GM20431 (cell line): ENCODE results near the gene KLK1.
"Not testable (repeated sequence)": the region's sequence is repeated elsewhere in the genome, so short reads cannot be mapped to it uniquely, and the experiment has no call there.

Experiments used
- in situ Hi-C: fragments of 300-500 bp; cut with MseI, MboI; formaldehyde crosslinking; loops from one replicate; pipeline ENCODE4 v1.15.0; 2020; ENCODE audit warnings: low sequenced_read_pairs; ENCODE audit not compliant: unreplicated experiment

Gene KLK1

DNA sequence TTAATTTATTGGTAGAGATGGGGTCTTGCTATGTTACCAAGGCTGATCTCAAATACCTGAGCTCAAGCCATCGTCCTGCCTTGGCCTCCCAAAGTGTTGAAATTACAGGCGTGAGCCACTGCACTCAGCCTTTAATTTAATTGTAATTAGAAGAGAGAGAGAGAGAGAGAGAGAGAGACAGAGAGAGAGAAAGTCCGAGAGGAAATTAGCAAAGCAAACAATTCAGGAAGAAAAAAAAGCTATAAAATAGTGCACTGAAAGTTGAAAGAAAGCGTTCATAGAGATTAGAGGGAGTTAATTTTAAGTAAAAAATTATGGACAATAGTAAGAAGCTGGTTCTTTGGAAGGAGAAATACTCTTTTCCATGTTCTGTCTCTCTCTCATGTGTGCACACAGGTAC is 46.3 kb downstream of the KLK1 start:
- in situ Hi-C loops: loop anchor here (25.0 kb wide), 2 partner anchors 240 to 415 kb away; partner anchors contain the start of gene NAPSA

DNA sequence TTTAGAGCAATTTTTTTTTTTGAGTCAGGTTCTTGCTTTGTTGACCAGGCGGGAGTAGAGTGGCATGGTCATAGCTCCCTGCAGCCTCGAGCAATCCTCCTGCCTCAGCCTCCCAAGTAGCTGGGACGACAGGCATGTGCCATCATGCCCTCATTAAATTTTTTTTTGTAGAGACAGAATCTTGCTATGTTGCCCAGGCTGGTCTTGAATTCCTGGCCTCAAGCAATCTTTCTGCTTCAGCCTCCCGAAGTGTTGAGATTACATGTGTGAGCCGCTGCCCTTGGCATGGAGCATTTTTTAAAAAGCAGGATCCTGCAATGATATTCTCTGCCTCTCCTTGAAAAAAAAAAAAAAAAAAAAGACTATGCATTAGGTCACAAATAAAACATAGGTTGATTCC is 47.5 kb downstream of the KLK1 start:
- in situ Hi-C loops: loop anchor here (25.0 kb wide), 2 partner anchors 239 to 414 kb away; partner anchors contain the start of gene NAPSA

DNA sequence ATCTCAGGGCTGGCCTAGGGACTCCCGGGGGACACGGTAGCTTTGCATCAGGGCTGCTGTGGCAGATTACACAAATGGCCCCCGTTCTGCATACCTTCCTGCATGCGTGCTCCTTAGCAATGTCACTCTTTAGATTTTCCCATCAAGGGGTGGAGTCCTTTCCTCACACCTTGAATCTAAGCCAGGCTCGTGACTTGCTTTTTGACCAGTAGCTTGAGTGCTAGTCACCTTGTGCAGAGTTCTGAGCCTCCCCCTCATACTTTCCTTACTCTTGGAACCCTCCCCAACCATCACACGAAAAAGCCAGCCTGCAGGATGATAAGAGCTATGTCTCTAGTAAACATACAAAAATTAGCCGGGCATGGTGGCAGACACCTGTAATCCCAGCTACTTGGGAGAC is 50.1 kb downstream of the KLK1 start:
- in situ Hi-C loops: not testable (repeated sequence)

DNA sequence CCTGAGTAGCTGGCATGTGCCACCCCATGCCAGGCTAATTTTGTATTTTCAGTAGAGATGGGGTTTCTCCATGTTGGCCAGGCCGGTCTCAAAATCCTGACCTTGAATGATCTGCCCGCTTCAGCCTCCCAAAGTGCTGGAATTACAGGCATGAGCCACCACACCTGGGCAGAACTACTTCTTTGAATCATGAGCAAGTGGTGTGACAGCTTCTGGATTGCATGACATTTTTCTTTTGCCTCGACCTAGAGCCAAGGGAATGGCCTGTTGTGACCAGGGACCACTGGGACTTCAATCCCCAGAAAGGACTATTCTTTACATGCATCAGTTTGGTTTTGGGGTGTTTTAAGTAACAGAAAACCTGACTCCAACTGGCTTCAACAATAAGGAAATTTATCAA is 50.7 kb downstream of the KLK1 start:
- in situ Hi-C loops: not testable (repeated sequence)

DNA sequence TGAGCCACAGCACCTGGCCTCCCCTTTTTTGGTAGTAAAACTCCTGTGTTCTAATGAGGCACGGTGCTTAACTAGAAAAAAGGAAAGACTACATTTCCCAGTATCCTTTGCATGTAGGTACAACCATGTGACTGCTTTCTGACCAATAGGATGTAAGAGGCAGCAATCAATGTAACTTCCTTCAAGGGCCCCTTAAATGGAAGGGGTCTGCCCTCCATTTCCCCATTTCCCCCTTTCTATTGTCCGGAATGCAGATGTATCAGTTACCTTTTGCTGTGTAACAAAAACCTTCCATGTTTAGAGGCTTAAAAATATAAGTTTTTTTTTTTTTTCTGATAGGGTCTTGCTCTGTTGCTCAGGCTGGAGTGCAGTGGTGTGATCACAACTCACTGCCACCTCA is 51.1 kb downstream of the KLK1 start:
- in situ Hi-C loops: no loop called here

DNA sequence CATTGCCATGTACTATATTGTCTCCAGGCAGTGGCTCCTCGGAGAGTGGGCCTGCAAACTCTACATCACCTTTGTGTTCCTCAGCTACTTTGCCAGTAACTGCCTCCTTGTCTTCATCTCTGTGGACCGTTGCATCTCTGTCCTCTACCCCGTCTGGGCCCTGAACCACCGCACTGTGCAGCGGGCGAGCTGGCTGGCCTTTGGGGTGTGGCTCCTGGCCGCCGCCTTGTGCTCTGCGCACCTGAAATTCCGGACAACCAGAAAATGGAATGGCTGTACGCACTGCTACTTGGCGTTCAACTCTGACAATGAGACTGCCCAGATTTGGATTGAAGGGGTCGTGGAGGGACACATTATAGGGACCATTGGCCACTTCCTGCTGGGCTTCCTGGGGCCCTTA is 52.7 kb downstream of the KLK1 start:
- in situ Hi-C loops: no loop called here

DNA sequence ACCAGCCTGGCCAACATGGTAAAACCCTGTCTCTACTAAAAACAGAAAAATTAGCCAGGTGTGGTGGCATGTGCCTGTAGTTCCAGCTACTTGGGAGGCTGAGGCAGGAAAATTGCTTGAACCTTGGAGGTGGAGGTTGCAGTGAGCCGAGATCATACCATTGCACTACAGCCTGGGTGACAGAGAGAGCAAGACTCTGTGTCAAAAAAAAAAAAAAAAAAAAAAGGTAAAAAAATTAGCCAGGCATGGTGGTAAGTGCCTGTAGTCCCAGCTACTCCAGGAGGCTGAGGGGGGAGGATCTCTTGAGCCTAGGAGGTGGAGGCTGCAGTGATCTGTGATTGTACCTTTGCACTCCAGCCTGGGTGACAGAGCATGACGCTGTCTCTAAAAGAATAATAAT is 53.4 kb downstream of the KLK1 start, which contains the start of gene GPR32:
Gene GPR32, plus strand, starts transcription at position 301 of the 400 bp plus-strand sequence. CDS start 137 bp downstream, outside the sequence.
- in situ Hi-C loops: not testable (repeated sequence)
